SK-N-SH treated with all-trans-retinoic acid at 6 μM for 48 hours (cell line): ENCODE measurements around the gene TNFSF13B.
A peak's percentile ranks its signal among the peaks of the same experiment; 100 is the strongest.
"Not testable (repeated sequence)": the region's sequence is repeated elsewhere in the genome, so short reads cannot be mapped to it uniquely, and the experiment has no call there.

Source experiments
- ATAC-seq: fragments of 200-7000 bp; cut with Tn5 transposase; 3 replicates; pipeline ENCODE4 v1.9.1; 2020; ENCODE audit warnings: mild to moderate bottlenecking, moderate library complexity
- ARNTL ChIP-seq: fragments of 450-650 bp; formaldehyde crosslinking; IDR thresholded peaks from 2 replicates; pipeline ENCODE4 v1.5.0; 2020; ENCODE audit warnings: low read depth, mild to moderate bottlenecking, moderate library complexity, borderline replicate concordance
- BACH2 ChIP-seq: fragments of 250-450 bp; sonication (Bioruptor Pico); IDR thresholded peaks from 2 replicates; pipeline ENCODE4 v1.9.0; 2021; ENCODE audit warnings: mild to moderate bottlenecking, borderline replicate concordance
- CREB5 ChIP-seq: fragments of 250-450 bp; sonication (Bioruptor Pico); IDR thresholded peaks from 2 replicates; pipeline ENCODE4 v1.5.1; 2020; ENCODE audit warnings: low read depth, mild to moderate bottlenecking, moderate library complexity
- CSDC2 ChIP-seq: fragments of 250-450 bp; sonication (Bioruptor Pico); IDR thresholded peaks from 2 replicates; pipeline ENCODE4 v1.5.0; 2020; ENCODE audit warnings: mild to moderate bottlenecking, moderate library complexity
- ESRRG ChIP-seq: fragments of 250-450 bp; sonication (Bioruptor Pico); IDR thresholded peaks from 2 replicates; pipeline ENCODE4 v1.6.1; 2021; ENCODE audit warnings: mild to moderate bottlenecking
- GLIS3 ChIP-seq: fragments of 250-450 bp; sonication (Bioruptor Pico); IDR thresholded peaks from 2 replicates; pipeline ENCODE4 v1.5.0; 2020; ENCODE audit warnings: mild to moderate bottlenecking, moderate library complexity
- ISL1 ChIP-seq: fragments of 250-450 bp; sonication (Bioruptor Pico); IDR thresholded peaks from 2 replicates; pipeline ENCODE4 v2.1.2; 2022; ENCODE audit warnings: mild to moderate bottlenecking, moderate library complexity
- OSR1 ChIP-seq: fragments of 250-450 bp; sonication (Bioruptor Pico); IDR thresholded peaks from 2 replicates; pipeline ENCODE4 v1.8.0; 2022; ENCODE audit warnings: moderate library complexity, mild to moderate bottlenecking, inconsistent platforms
- RARB ChIP-seq: fragments of 250-450 bp; sonication (Bioruptor Pico); IDR thresholded peaks from 2 replicates; pipeline ENCODE4 v1.8.0; 2021; ENCODE audit warnings: mild to moderate bottlenecking, moderate library complexity
- SNAI2 ChIP-seq: fragments of 250-450 bp; sonication (Bioruptor Pico); IDR thresholded peaks from 2 replicates; pipeline ENCODE4 v1.5.0; 2020; ENCODE audit warnings: mild to moderate bottlenecking, moderate library complexity
- TCF4 ChIP-seq: fragments of 250-450 bp; sonication (Bioruptor Pico); IDR thresholded peaks from 2 replicates; pipeline ENCODE4 v1.8.0; 2021; ENCODE audit warnings: mild to moderate bottlenecking, moderate library complexity, borderline replicate concordance
- TOX ChIP-seq: fragments of 250-450 bp; sonication (Bioruptor Pico); IDR thresholded peaks from 2 replicates; pipeline ENCODE4 v1.8.0; 2021; ENCODE audit warnings: mild to moderate bottlenecking, moderate library complexity, borderline replicate concordance
- TSHZ2 ChIP-seq: fragments of 250-450 bp; sonication (Bioruptor Pico); IDR thresholded peaks from 2 replicates; pipeline ENCODE4 v1.5.0; 2020; ENCODE audit warnings: mild to moderate bottlenecking, moderate library complexity
- ZC3H10 ChIP-seq: fragments of 250-450 bp; sonication (Bioruptor Pico); IDR thresholded peaks from 2 replicates; pipeline ENCODE4 v1.5.1; 2021; ENCODE audit warnings: mild to moderate bottlenecking, moderate library complexity
- ZFP30 ChIP-seq: fragments of 450-650 bp; formaldehyde crosslinking; IDR thresholded peaks from 2 replicates; pipeline ENCODE4 v1.5.0; 2022; ENCODE audit warnings: mild to moderate bottlenecking, moderate library complexity
- ZNF565 ChIP-seq: fragments of 450-650 bp; formaldehyde crosslinking; conservative IDR thresholded peaks from 2 replicates; pipeline ENCODE4 v1.5.0; 2020; ENCODE audit warnings: low read depth, mild to moderate bottlenecking, moderate library complexity
- ZNF70 ChIP-seq: fragments of 450-650 bp; formaldehyde crosslinking; IDR thresholded peaks from 2 replicates; pipeline ENCODE4 v1.5.0; 2020; ENCODE audit warnings: mild to moderate bottlenecking, moderate library complexity
- ZNF8 ChIP-seq: fragments of 450-650 bp; formaldehyde crosslinking; IDR thresholded peaks from 2 replicates; pipeline ENCODE4 v1.5.0; 2020; ENCODE audit warnings: mild to moderate bottlenecking, moderate library complexity
- TF ChIP-seq, protein P1 (sequence below): fragments of 250-450 bp; sonication (Bioruptor Pico); IDR thresholded peaks from 2 replicates; pipeline ENCODE4 v1.8.0; 2020; ENCODE audit warnings: mild to moderate bottlenecking, moderate library complexity, borderline replicate concordance
- TF ChIP-seq, protein P2 (sequence below): fragments of 250-450 bp; sonication (Bioruptor Pico); IDR thresholded peaks from 2 replicates; pipeline ENCODE4 v1.5.1; 2021; ENCODE audit warnings: mild to moderate bottlenecking, moderate library complexity
- TF ChIP-seq, protein P3 (sequence below): fragments of 250-450 bp; sonication (Bioruptor Pico); IDR thresholded peaks from 2 replicates; pipeline ENCODE4 v1.8.0; 2021; ENCODE audit warnings: low read depth, mild to moderate bottlenecking, moderate library complexity, borderline replicate concordance

Gene TNFSF13B

DNA sequence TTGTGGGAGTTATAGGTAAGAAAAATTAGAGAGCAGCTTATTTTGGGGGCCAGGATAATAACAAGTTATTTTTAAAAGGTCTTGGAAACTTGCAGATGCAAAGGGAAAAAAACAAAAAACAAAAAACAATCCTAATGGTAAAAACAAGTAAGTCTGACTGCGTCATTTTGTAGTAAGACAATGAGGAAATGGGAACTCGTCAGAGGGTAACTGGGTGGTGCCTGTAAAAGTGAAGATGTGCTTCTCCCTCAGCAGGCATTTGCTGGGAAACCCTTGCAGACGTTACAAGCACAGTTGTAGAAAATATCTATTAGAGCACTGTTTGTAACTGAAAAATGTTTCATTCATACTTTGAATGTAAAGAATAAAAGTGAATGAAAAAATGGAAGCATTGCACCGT is 2.2 kb upstream of the TNFSF13B start (continued):
- no peak for TF ChIP-seq SNAI2 (CRISPR knock-in tag)
- TF ChIP-seq RARB (CRISPR knock-in tag), result no peak
- no peak for TF ChIP-seq ESRRG
- TF ChIP-seq, all 23 proteins: peak for 0

- not testable (repeated sequence) for ATAC-seq
Measured at GRCh38 chr13:108267855-108268254, 1.7 kb upstream of the TNFSF13B start.

- no peak for ATAC-seq
Measured at GRCh38 chr13:108268466-108269112, 929 bp upstream of the TNFSF13B start.

DNA sequence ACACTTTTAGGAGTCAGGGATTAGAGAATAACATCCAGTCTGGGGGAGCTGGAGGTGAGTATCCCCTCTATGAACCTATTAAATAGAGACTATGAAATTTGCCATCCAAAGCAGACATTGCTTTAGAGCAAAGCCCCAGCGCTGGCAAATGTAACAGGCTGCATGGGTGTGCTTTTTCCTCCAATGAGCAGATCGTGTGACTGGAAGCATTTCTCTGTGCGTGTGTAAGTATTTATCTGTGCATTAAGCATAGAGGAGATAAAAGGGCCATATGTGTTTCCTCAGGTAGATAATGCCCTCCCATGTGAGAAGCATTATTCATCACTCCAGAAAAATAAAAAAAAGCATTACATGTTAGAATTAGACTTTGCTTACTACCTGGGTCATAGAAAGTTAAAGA is 924 bp downstream of the TNFSF13B start:
- no peak for ATAC-seq
- TF ChIP-seq ZNF565 (CRISPR knock-in tag) (no peak), TOX (no peak), GLIS3 (no peak), TCF4 (CRISPR knock-in tag) (peak; percentile 54; the same call in 1 of the 2 replicates)

More at GRCh38 chr13:108268466-108269112, 929 bp upstream of the TNFSF13B start:
- no peak for TF ChIP-seq ZNF8 (CRISPR knock-in tag)
- no peak for TF ChIP-seq BACH2 (CRISPR knock-in tag)
- no peak for TF ChIP-seq TOX
- no peak for TF ChIP-seq OSR1 (CRISPR knock-in tag)
- TF ChIP-seq CSDC2, result no peak
- TF ChIP-seq, protein P1, sequence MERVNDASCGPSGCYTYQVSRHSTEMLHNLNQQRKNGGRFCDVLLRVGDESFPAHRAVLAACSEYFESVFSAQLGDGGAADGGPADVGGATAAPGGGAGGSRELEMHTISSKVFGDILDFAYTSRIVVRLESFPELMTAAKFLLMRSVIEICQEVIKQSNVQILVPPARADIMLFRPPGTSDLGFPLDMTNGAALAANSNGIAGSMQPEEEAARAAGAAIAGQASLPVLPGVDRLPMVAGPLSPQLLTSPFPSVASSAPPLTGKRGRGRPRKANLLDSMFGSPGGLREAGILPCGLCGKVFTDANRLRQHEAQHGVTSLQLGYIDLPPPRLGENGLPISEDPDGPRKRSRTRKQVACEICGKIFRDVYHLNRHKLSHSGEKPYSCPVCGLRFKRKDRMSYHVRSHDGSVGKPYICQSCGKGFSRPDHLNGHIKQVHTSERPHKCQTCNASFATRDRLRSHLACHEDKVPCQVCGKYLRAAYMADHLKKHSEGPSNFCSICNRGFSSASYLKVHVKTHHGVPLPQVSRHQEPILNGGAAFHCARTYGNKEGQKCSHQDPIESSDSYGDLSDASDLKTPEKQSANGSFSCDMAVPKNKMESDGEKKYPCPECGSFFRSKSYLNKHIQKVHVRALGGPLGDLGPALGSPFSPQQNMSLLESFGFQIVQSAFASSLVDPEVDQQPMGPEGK (CRISPR knock-in tag), result no peak
- TF ChIP-seq GLIS3, result no peak
- TF ChIP-seq, protein P2, sequence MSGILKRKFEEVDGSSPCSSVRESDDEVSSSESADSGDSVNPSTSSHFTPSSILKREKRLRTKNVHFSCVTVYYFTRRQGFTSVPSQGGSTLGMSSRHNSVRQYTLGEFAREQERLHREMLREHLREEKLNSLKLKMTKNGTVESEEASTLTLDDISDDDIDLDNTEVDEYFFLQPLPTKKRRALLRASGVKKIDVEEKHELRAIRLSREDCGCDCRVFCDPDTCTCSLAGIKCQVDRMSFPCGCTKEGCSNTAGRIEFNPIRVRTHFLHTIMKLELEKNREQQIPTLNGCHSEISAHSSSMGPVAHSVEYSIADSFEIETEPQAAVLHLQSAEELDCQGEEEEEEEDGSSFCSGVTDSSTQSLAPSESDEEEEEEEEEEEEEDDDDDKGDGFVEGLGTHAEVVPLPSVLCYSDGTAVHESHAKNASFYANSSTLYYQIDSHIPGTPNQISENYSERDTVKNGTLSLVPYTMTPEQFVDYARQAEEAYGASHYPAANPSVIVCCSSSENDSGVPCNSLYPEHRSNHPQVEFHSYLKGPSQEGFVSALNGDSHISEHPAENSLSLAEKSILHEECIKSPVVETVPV, result no peak
- TF ChIP-seq, protein P3, sequence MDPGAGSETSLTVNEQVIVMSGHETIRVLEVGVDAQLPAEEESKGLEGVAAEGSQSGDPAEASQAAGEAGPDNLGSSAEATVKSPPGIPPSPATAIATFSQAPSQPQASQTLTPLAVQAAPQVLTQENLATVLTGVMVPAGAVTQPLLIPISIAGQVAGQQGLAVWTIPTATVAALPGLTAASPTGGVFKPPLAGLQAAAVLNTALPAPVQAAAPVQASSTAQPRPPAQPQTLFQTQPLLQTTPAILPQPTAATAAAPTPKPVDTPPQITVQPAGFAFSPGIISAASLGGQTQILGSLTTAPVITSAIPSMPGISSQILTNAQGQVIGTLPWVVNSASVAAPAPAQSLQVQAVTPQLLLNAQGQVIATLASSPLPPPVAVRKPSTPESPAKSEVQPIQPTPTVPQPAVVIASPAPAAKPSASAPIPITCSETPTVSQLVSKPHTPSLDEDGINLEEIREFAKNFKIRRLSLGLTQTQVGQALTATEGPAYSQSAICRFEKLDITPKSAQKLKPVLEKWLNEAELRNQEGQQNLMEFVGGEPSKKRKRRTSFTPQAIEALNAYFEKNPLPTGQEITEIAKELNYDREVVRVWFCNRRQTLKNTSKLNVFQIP (CRISPR knock-in tag), result no peak
- TF ChIP-seq TCF4 (CRISPR knock-in tag), result no peak
- TF ChIP-seq, all 23 proteins: peak for 0

GRCh38 chr13:108272333-108272732 is 2.8 kb downstream of the TNFSF13B start:
- ATAC-seq, result no peak
- TF ChIP-seq ZNF8 (CRISPR knock-in tag), result no peak
- TF ChIP-seq ISL1 (CRISPR knock-in tag), result no peak
- TF ChIP-seq, protein P3 (CRISPR knock-in tag), result no peak
- no peak for TF ChIP-seq OSR1 (CRISPR knock-in tag)
- TF ChIP-seq ESRRG, result no peak
- TF ChIP-seq SNAI2 (CRISPR knock-in tag), result no peak
- TF ChIP-seq, protein P1 (CRISPR knock-in tag), result no peak
- TF ChIP-seq BACH2 (CRISPR knock-in tag), result no peak
- no peak for TF ChIP-seq TOX
- TF ChIP-seq ARNTL (CRISPR knock-in tag), result no peak
- no peak for TF ChIP-seq CREB5 (CRISPR knock-in tag)
- TF ChIP-seq ZC3H10, result no peak
- no peak for TF ChIP-seq ZNF70
- TF ChIP-seq ZNF565 (CRISPR knock-in tag), result no peak
- no peak for TF ChIP-seq ZFP30 (CRISPR knock-in tag)
- TF ChIP-seq GLIS3, result no peak
- TF ChIP-seq TSHZ2 (CRISPR knock-in tag), result no peak
